HG03196 (cell line): ENCODE measurements around the gene WDR75.

Source experiments
- ATAC-seq: cut with Tn5 transposase; IDR thresholded peaks from one replicate; pipeline ENCODE4 v1.9.1; 2021; ENCODE audit not compliant: unreplicated experiment

The WDR75 gene

DNA sequence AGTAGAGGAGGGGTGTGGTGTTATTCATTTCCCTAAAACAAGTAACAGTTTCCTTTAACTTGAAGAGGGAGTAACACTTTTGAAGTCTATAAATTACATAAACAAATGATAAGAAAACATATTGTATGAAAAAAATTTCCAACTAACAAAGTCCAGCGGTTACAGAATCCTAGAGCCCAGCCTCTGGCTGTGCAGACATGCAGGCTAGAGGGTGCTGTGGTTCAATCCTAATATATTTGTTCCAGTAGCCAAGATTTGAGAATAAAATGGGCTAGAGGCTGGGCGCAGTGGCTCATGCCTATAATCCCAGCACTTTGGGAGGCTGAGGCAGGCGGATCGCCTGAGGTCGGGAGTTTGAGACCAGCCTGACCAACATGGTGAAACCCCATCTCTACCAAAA lies 56.9 kb downstream of the WDR75 start:
- ATAC-seq, result no peak

- no peak for ATAC-seq
Measured at GRCh38 chr2:189499137-189499536, 57.9 kb downstream of the WDR75 start.

GRCh38 chr2:189500456-189501160 lies 59.3 kb downstream of the WDR75 start:
- ATAC-seq, result no peak

DNA sequence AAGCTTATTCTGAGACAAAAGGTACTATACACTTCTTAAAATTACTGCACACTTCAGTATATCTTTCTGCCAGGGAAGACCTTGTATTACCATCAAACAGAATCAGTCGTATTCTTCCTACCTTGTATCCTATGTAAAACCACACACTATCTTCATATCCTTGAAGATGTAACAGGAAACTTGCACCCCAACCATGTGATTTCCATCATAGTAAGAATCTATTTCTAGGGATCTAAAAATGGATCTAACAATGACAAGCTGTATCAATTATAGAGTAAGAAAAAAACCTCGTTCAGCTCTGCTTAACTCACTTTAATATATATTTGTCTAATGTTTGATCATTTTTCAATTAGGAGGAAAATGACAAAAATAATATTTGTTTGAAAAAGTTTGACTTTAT lies 60.2 kb downstream of the WDR75 start:
- no peak for ATAC-seq

DNA sequence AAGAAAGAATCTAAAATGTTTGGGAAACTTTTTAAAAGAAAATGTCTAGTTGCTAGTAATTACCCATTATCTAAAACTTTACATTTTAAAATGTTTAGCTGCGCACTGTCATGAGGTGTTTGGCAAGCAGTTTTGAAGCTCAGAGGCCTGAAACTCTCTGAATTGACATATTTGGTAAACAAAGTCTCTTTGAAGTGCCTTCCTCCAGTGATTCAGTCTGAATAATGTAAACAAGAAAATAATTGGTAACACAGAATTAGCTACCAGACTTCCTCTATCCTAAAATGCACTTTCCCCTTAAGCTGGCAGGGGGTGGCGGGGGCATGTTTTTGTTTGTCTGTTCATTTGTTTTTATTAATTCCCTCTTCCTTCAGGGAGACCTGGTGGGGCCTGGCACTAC lies 61.4 kb downstream of the WDR75 start:
- no peak for ATAC-seq

GRCh38 chr2:189504238-189504637 lies 63.0 kb downstream of the WDR75 start:
- no peak for ATAC-seq

- no peak for ATAC-seq
Measured at GRCh38 chr2:189505492-189505891, 64.2 kb downstream of the WDR75 start.

GRCh38 chr2:189506514-189506976 lies 65.3 kb downstream of the WDR75 start:
- no peak for ATAC-seq

DNA sequence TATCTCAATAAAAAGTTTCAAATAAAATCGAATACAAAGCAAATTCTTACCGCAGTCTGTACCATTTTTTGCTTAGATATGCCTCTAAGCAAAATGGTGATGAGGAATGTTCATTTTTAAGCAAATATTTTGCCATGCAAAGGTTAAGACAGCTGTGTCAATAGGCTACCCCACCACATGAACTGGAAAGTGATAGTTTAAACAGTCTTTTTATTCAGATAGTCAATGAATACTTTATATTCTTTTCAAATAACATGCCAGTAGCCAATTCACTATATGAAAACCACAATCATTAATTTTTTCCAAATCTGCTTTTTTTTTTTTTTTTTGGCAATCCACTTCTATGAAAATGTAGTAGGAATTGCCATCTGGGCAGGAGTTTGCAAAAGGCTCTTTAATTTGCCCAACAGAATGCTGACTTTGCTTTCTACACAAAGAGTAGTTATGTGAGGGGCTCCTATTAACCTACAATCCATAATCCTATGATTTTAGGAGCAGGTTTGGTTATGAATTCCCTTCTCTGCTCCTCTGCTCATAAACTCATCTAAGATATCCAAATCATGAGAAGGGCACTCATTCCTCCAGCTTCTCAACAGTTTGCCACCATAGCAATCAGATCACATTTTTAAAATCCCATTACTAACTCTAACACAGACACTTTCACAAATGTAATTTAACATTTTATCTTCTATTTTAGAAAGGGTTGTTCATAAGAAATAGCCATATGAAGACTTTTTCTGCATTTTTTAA lies 70.1 kb downstream of the WDR75 start:
- no peak for ATAC-seq

GRCh38 chr2:189511960-189512319 lies 70.7 kb downstream of the WDR75 start:
- no peak for ATAC-seq

DNA sequence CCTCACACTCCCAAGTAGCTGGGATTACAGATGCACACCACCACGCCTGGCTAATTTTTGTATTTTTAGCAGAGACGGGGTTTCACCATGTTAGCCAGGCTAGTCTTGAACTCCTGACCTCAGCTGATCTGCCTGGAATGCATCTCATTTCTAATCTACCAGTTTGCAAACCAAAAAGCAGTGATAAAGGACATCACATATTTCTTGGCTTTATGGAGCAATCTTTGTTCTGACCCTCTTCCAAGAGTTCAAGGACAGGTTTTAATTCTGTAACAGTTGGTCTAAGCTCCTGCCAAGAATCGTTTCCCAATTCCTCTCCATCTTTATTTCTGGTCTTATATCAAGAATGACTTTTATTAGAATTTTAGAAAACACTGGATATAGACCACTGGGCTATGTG lies 71.6 kb downstream of the WDR75 start:
- ATAC-seq, result no peak

GRCh38 chr2:189514104-189514503 lies 72.8 kb downstream of the WDR75 start:
- no peak for ATAC-seq

DNA sequence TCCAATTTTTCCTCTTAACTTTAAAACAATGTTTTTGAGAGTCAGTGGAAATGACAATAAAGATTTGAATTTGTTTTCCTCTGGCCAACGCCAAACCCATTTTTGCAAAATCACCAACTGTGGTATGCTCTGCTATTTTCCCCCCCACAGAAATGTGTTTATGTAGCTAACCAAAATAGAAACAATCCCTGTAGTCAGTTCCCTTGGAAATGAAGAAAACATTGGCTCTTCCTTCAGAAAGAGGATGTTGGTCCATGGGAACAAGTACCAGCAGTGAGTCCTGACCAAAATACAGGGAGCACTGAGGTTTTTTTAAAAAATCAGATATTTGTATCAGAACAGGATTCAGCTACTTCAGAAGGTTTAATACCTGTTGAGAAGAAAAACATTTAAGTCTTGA lies 74.0 kb downstream of the WDR75 start:
- no peak for ATAC-seq

GRCh38 chr2:189516546-189516945 lies 75.3 kb downstream of the WDR75 start:
- no peak for ATAC-seq

- ATAC-seq, result no peak
Measured at GRCh38 chr2:189517847-189518535, 76.7 kb downstream of the WDR75 start.

DNA sequence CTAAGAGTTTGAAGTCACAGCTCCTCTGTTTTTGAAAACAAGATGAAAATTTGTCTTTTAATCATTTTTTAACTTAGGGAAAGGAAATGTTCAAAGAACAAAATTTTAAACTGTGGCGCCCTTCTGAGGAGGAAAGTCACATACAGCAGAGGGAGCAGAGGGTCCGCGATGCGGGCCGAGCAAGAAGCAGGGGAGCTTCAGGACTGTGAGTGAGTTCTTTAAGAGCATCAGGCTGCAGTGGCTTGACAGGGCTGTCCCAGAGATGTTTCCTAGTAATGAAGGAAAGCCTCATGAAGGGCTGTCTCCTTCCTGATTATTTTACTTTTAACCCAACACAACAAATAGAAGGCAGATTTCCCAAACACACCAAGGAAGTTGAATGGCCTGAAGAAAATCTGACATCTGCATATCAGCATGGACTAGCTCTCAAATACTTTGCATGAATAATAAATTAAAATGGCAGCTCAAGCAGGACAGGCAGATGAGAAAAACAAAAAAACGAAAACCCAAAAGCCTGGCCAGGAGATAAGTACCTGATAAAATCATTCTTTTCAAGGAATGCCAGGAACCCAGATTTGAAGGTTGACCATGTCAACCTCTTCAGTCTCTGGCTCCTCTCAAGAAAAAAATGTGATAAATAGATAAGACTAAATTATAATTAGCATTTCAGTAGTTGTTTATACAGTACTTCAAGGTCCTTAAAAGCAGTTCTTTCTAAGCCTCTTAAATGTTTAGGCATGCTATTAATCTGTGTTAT lies 78.5 kb downstream of the WDR75 start:
- ATAC-seq, result no peak

- ATAC-seq, result no peak
Measured at GRCh38 chr2:189521699-189522434, 80.6 kb downstream of the WDR75 start.

- ATAC-seq, result no peak
Measured at GRCh38 chr2:189522435-189523151, 81.3 kb downstream of the WDR75 start.

DNA sequence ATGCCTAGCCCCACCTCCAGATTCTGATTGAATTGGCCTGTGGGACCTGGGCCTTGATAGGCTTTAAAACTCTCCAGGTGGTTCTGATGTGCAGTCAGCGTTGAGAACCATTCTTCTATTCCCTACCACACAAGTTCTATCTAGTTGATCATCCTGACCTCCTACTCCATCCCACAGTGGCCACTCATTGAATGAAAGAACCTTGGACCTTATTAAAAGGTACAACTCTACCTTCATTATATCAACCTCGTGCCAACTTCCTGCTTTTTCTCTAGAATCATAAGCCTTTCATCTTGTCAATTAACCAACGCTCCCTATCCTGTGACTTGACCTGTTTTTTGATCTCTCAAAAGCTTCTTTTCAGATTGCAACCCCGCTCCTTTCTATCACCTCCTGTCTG lies 83.5 kb downstream of the WDR75 start:
- no peak for ATAC-seq
